GM12878 (cell line): ENCODE measurements around the gene WWOX. TPM values are rescaled to one million over a fixed set of nuclear protein-coding genes. Genes with fewer than 3 reads are reported as not detected.

Experiments
- ATAC-seq: fragments of 200-7000 bp; cut with Tn5 transposase; 3 replicates; pipeline ENCODE4 v1.9.1; 2020; ENCODE audit warnings: mild to moderate bottlenecking, moderate library complexity
- BruUV-seq: library from RNA; stranded (reverse); fragments of 400-500 nt; replicated peaks from 2 replicates; lab custom pipeline; 2021; lab: Mats Ljungman, UMichigan
- CTCF ChIA-PET: fragments of 300-600 bp; sonication (Branson Sonifier 250); formaldehyde crosslinking; extraction: SDS; loops from one replicate; lab custom pipeline; 2021; ENCODE audit warnings: inconsistent platforms; lab: Yijun Ruan, JAX
- POLR2A ChIA-PET: fragments of 350-600 bp; formaldehyde crosslinking; extraction: SDS; loops from one replicate; lab custom pipeline; 2021; ENCODE audit warnings: inconsistent platforms; lab: Charles Lee
- RAD21 ChIA-PET: fragments of 300-600 bp; sonication (Branson Sonifier 250); formaldehyde crosslinking; loops from one replicate; lab custom pipeline; 2023; ENCODE audit warnings: antibody characterized with exemption; ENCODE audit not compliant: unreplicated experiment; lab: Charles Lee
- SMC1A ChIA-PET: fragments of 300-600 bp; sonication (Branson Sonifier 250); formaldehyde crosslinking; loops from one replicate; lab custom pipeline; 2023; ENCODE audit not compliant: unreplicated experiment, uncharacterized antibody; lab: Charles Lee
- DNase-seq: peaks from one replicate; pipeline ENCODE4 v3.0.0-alpha.2; 2011; ENCODE audit warnings: low read depth, low spot score
- FAIRE-seq: peaks from 3 replicates; lab custom pipeline; 2011; peaks lifted over from hg19 to GRCh38; lab: Jason Lieb, UNC
- H2AFZ ChIP-seq: 2 replicates; pipeline ENCODE4 v1.6.0; 2011; ENCODE audit warnings: low read depth, low read length, control low read depth; ENCODE audit not compliant: control insufficient read depth
- H3K27ac ChIP-seq: 2 replicates; pipeline ENCODE4 v1.5.1; 2011; ENCODE audit warnings: control low read depth; ENCODE audit not compliant: control insufficient read depth, insufficient read depth
- H3K27me3 ChIP-seq, 2 experiments: replicated peaks in 1 of 2; 2 replicates each; pipeline versions ENCODE4 v1.6.0 to v1.6.1; 2011; ENCODE audit warnings: low read length in 1 of 2; ENCODE audit not compliant: control insufficient read depth in 2 of 2, insufficient read depth in 2 of 2
- H3K36me3 ChIP-seq, 2 experiments: 2 replicates each; pipeline ENCODE4 v1.5.1; 2011; ENCODE audit warnings: low read length in 1 of 2; ENCODE audit not compliant: control insufficient read depth in 2 of 2, insufficient read depth in 2 of 2
- H3K4me1 ChIP-seq: 2 replicates; pipeline ENCODE4 v1.6.1; 2011; ENCODE audit warnings: mild to moderate bottlenecking, low read length, moderate library complexity, mixed read lengths; ENCODE audit not compliant: control insufficient read depth, insufficient read depth
- H3K4me2 ChIP-seq: 2 replicates; pipeline ENCODE4 v1.6.0; 2011; ENCODE audit warnings: control low read depth; ENCODE audit not compliant: control insufficient read depth, insufficient read depth
- H3K4me3 ChIP-seq: fragments of 200-600 bp; sonication (generic); 2 replicates; pipeline ENCODE4 v1.5.1; 2016
- H3K79me2 ChIP-seq: 2 replicates; pipeline ENCODE4 v1.6.0; 2011; ENCODE audit warnings: low read length; ENCODE audit not compliant: control insufficient read depth, insufficient read depth
- H3K9ac ChIP-seq: 2 replicates; pipeline ENCODE4 v1.8.0; 2011; ENCODE audit warnings: low read length, control low read depth, mixed read lengths; ENCODE audit not compliant: control insufficient read depth, insufficient read depth
- H3K9me3 ChIP-seq: replicated peaks from 3 replicates; pipeline ENCODE4 v1.5.1; 2011; ENCODE audit warnings: mild to moderate bottlenecking, low read length; ENCODE audit not compliant: control insufficient read depth, insufficient read depth
- H4K20me1 ChIP-seq: 2 replicates; pipeline ENCODE4 v1.6.0; 2011; ENCODE audit not compliant: control insufficient read depth, insufficient read depth
- ATF3 ChIP-seq: IDR thresholded peaks from 2 replicates; pipeline ENCODE4 v1.6.1; 2011; ENCODE audit warnings: low read depth, mild to moderate bottlenecking, low read length, moderate library complexity, borderline replicate concordance; ENCODE audit errors: extremely low read depth
- BCLAF1 ChIP-seq: fragments of 450-650 bp; IDR thresholded peaks from 2 replicates; pipeline ENCODE4 v1.6.1; 2017; ENCODE audit warnings: antibody characterized with exemption, mild to moderate bottlenecking, moderate library complexity
- CTCF ChIP-seq, 3 experiments: IDR thresholded peaks in 2 of 3; conservative IDR thresholded peaks in 1 of 3; 2 replicates each; pipeline ENCODE4 v1.5.1; 2011; ENCODE audit warnings: low read depth in 3 of 3, low read length in 3 of 3, mild to moderate bottlenecking in 3 of 3, control low read depth in 2 of 3, moderate library complexity in 2 of 3, inconsistent platforms in 1 of 3, mixed read lengths in 1 of 3; ENCODE audit not compliant: control insufficient read depth in 2 of 3, insufficient read depth in 1 of 3; ENCODE audit errors: extremely low read depth in 1 of 3
- DPF2 ChIP-seq: fragments of 450-650 bp; IDR thresholded peaks from 2 replicates; pipeline ENCODE4 v1.6.1; 2017; ENCODE audit warnings: mild to moderate bottlenecking
- FOXK2 ChIP-seq: fragments of 450-650 bp; IDR thresholded peaks from 2 replicates; pipeline ENCODE4 v1.6.1; 2017; ENCODE audit warnings: mild to moderate bottlenecking, moderate library complexity
- IRF5 ChIP-seq: fragments of 450-650 bp; IDR thresholded peaks from 2 replicates; pipeline ENCODE4 v1.6.1; 2017; ENCODE audit warnings: borderline replicate concordance
- NR2F1 ChIP-seq: fragments of 450-650 bp; conservative IDR thresholded peaks from 2 replicates; pipeline ENCODE4 v1.6.1; 2017; ENCODE audit warnings: mild to moderate bottlenecking
- POLR2A ChIP-seq: IDR thresholded peaks from 2 replicates; pipeline ENCODE4 v1.6.1; 2011; ENCODE audit warnings: low read depth, mild to moderate bottlenecking, low read length
- REST ChIP-seq: IDR thresholded peaks from 2 replicates; pipeline ENCODE4 v1.6.1; 2012; ENCODE audit warnings: mild to moderate bottlenecking, low read depth, low read length
- RUNX3 ChIP-seq: IDR thresholded peaks from 2 replicates; pipeline ENCODE4 v1.6.1; 2012; ENCODE audit warnings: low read length, inconsistent platforms
- SIX5 ChIP-seq: IDR thresholded peaks from 2 replicates; pipeline ENCODE4 v1.6.1; 2011; ENCODE audit warnings: mild to moderate bottlenecking, low read depth, low read length, moderate library complexity; ENCODE audit not compliant: severe bottlenecking
- SREBF1 ChIP-seq: IDR thresholded peaks from 2 replicates; pipeline ENCODE4 v1.6.1; 2012; ENCODE audit warnings: mild to moderate bottlenecking, low read length
- STAT1 ChIP-seq: fragments of 450-650 bp; conservative IDR thresholded peaks from 2 replicates; pipeline ENCODE4 v1.6.1; 2014; ENCODE audit warnings: antibody characterized with exemption, mild to moderate bottlenecking
- YBX1 ChIP-seq: fragments of 450-650 bp; IDR thresholded peaks from 2 replicates; pipeline ENCODE4 v1.6.1; 2016; ENCODE audit warnings: antibody characterized with exemption
- ZBED1 ChIP-seq: IDR thresholded peaks from 2 replicates; pipeline ENCODE4 v1.6.1; 2016; ENCODE audit warnings: borderline replicate concordance
- WGBS: methylation state at CpG from one replicate; pipeline ENCODE4 v1.1.6; 2016; ENCODE audit warnings: low lambda C conversion rate; ENCODE audit not compliant: insufficient replicate concordance, insufficient coverage; ENCODE audit errors: missing lambda C conversion rate; 5-methylcytosine and 5-hydroxymethylcytosine counted together
- in situ Hi-C: fragments of 300-500 bp; cut with MboI; formaldehyde crosslinking; loops from 9 replicates; pipeline ENCODE4 v1.14.3; 2018; ENCODE audit warnings: mixed read lengths
- intact Hi-C: fragments of 100-400 bp; cut with micrococcal nuclease; formaldehyde crosslinking; loops from one replicate; pipeline ENCODE4 v1.14.2; 2022; ENCODE audit not compliant: unreplicated experiment
- polyA plus RNA-seq, 11 experiments: library from polyadenylated mRNA; depleted of rRNA in 4 of 11; unstranded in 6 of 11; stranded (reverse) in 5 of 11; fragments of >200 nt; fragmentation: Nextera tagmentation in 4 of 11; fragmentation: Illumina TruSeq in 1 of 11; extraction: Ambion mirVana in 4 of 11; extraction: Trizol in 1 of 11; gene quantifications; 1 replicate in 1 of 11; 2 replicates in 10 of 11; pipeline versions ENCODE4 v1.2.1 to v1.2.3, GENCODE V29; 2011 to 2016; ENCODE audit warnings: inconsistent platforms in 2 of 11, missing spikeins in 2 of 11, low read depth in 1 of 11
- total RNA-seq, 4 experiments: library from RNA; depleted of rRNA in 3 of 4; stranded (reverse); fragments of >200 nt in 3 of 4; fragmentation: Illumina TruSeq in 1 of 4; extraction: Trizol in 1 of 4; gene quantifications; 2 replicates each; pipeline versions ENCODE4 v1.2.1 to v1.2.3, GENCODE V29; 2013 to 2021

Gene WWOX
- total and polyA plus RNA-seq, 10 of the 15 experiments (the other 5 are each of a cell fraction or from before 2014, with no cell fraction given), result 2.8 to 24.4 (median 17.8) TPM

- H3K27me3 ChIP-seq, result no peaks in the 10 kb centered on the region
- no peak overlapping the region for H2AFZ ChIP-seq
- H3K4me2 ChIP-seq, result no peak overlapping the region
- H3K79me2 ChIP-seq, result no peaks in the 10 kb centered on the region
- H3K9me3 ChIP-seq, result no peaks in the 10 kb centered on the region; the same call in 2 of the 3 replicates
- H3K9ac ChIP-seq, result no peak overlapping the region
- in situ Hi-C loops, result no loop called here
- no TSS peak for BruUV-seq
- RAD21 ChIA-PET, result no interaction called here
- no peak for FAIRE-seq
- POLR2A ChIA-PET, result no interaction called here
- CTCF ChIA-PET, result no interaction called here
- no peak for TF ChIP-seq CTCF (IDR thresholded peaks at IDR 0.05 in 2 of 3, conservative IDR thresholded peaks at IDR 0.05 in 1 of 3; ENCODE audit: control insufficient read depth in 2 of 3, extremely low read depth in 1 of 3, insufficient read depth in 1 of 3, low read depth in 3 of 3, low read length in 3 of 3)
- no peak for TF ChIP-seq IRF5
- TF ChIP-seq ZBED1, result no peak
- no peak for TF ChIP-seq SIX5
- TF ChIP-seq RUNX3, result no peak
- no peak for TF ChIP-seq FOXK2
- TF ChIP-seq YBX1, result no peak
- TF ChIP-seq STAT1, result no peak
- no peak for TF ChIP-seq REST
- TF ChIP-seq BCLAF1, result no peak
- no peak for TF ChIP-seq POLR2A
- TF ChIP-seq SREBF1, result no peak
- no peak for TF ChIP-seq NR2F1
- TF ChIP-seq DPF2, result no peak
- no peak for TF ChIP-seq ATF3
- TF ChIP-seq, all 136 proteins: peak for 0
- SMC1A ChIA-PET, result no interaction called here
- Histone ChIP-seq H3K4me3 (no peak overlapping the region), H3K4me1 (no peaks in the 10 kb centered on the region), H3K36me3 (no peaks in the 10 kb centered on the region), H4K20me1 (no peaks in the 10 kb centered on the region), H3K27ac (no peak overlapping the region)
- WGBS, result 61% methylated on average over 8 of the region's 8 CpGs
- ATAC-seq, result no peak
- intact Hi-C loops, result no loop called here
- no peak for DNase-seq
Measured at GRCh38 chr16:79006206-79006605, 906.8 kb downstream of the WWOX start.
